Thymus (tissue), 11 donors: ENCODE data around the gene DMAC2L. TPM values are rescaled to one million over a fixed set of nuclear protein-coding genes. Genes with fewer than 3 reads are reported as not detected.
"Not testable (repeated sequence)": the region's sequence is repeated elsewhere in the genome, so short reads cannot be mapped to it uniquely, and the experiment has no call there.

ENCODE experiments used
- DNase-seq, 9 donors: peaks; one replicate each; pipeline ENCODE4 v3.0.0-alpha.2; 2013; ENCODE audit warnings: low spot score in 9 of 9, low read depth in 6 of 9, missing footprints in 1 of 9
- H3K27ac ChIP-seq, 2 donors: one replicate each; pipeline ENCODE4 v1.5.1; 2013; ENCODE audit warnings: control low read depth in 1 of 2, low read depth in 1 of 2, low read length in 1 of 2, mild to moderate bottlenecking in 1 of 2, moderate library complexity in 1 of 2
- H3K27me3 ChIP-seq, 2 donors: one replicate each; pipeline ENCODE4 v1.5.1; 2013; ENCODE audit warnings: low read length in 1 of 2; ENCODE audit not compliant: control insufficient read depth in 2 of 2, insufficient read depth in 1 of 2
- H3K36me3 ChIP-seq, 2 donors: one replicate each; pipeline ENCODE4 v1.5.1; 2013; ENCODE audit warnings: low read length in 1 of 2, mild to moderate bottlenecking in 1 of 2, moderate library complexity in 1 of 2; ENCODE audit not compliant: control insufficient read depth in 2 of 2, insufficient read depth in 2 of 2
- H3K4me1 ChIP-seq, 2 donors: one replicate each; pipeline ENCODE4 v1.5.1; 2013; ENCODE audit warnings: low read length in 2 of 2; ENCODE audit not compliant: control insufficient read depth in 2 of 2, insufficient read depth in 2 of 2
- H3K4me3 ChIP-seq, 2 donors: one replicate each; pipeline ENCODE4 v1.5.1; 2013; ENCODE audit warnings: low read length in 2 of 2, control low read depth in 1 of 2, mild to moderate bottlenecking in 1 of 2
- H3K9me3 ChIP-seq, 2 donors: one replicate each; pipeline ENCODE4 v1.5.1; 2013; ENCODE audit warnings: low read length in 1 of 2, mild to moderate bottlenecking in 1 of 2; ENCODE audit not compliant: control insufficient read depth in 2 of 2, insufficient read depth in 1 of 2
- WGBS: extraction: QIAGEN DNeasy Blood & Tissue Kit; methylation state at CpG from one replicate; pipeline ENCODE4 v1.1.7; 2013; 5-methylcytosine and 5-hydroxymethylcytosine counted together
- polyA plus RNA-seq: library from polyadenylated mRNA; stranded (reverse); fragments of 200-250 nt; gene quantifications from one replicate; pipeline ENCODE4 v1.2.3, GENCODE V29; 2013
- total RNA-seq: library from RNA; stranded (reverse); fragments of 120-200 nt; gene quantifications from one replicate; pipeline ENCODE4 v1.2.4, GENCODE V29; 2013
- donor health status: healthy.

Gene DMAC2L
- total and polyA plus RNA-seq, 2 donors: 5.2 to 22.2 TPM

DNA sequence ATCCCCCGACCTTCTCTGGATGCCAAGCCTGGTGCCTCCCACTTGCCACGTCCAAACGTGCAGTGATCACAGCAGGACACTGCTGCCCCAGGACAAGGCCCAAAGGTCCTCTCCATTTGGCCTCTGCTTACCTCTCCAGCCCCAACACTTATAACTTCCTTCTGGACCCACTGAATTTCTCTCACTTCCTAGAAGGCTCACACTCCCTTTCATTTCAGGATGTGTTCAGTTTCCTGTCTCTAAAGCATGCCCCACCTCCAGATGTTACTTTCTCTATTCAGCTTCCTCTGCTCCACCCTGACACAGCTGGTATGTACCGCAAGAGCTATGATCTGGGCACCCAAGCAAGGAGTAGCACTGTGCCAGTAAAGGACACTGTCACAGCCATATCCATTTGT is 51.6 kb downstream of the DMAC2L start:
- Histone ChIP-seq H3K4me1 (peaks cover 0 to 20% of the 10 kb centered on the region in 2 donors), H3K27me3 (no peaks in the 10 kb centered on the region), H3K27ac (peak overlapping the region; percentile 55 to 78), H3K9me3 (peaks cover 0 to 3% of the 10 kb centered on the region in 2 donors), H3K36me3 (no peaks in the 10 kb centered on the region), H3K4me3 (peak overlapping the region; percentile 37 to 38)
- WGBS: 6% methylated on average over 4 of the region's 4 CpGs
- peak; percentile 36 to 87 (median 65) for DNase-seq

DNA sequence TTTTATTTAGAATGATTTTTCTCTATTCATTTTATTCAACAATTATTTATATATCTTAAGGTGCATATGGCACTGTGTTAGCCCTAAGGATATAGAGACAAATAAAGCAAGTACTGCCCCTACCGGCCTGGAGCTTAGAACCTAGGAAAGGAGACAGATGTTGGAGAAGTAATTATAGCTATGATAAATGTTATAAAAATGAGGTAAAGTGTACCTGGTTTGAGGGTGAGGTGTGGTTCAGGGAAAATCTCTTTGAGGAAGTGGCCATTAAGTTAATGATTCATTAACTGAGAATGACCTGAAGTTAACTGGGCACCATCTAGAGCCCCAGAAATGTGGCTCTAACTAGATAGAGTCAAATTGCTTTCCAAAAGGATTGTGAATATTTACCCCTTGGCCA is 52.7 kb downstream of the DMAC2L start:
- peaks cover 0 to 3% of the 10 kb centered on the region in 2 donors for H3K9me3 ChIP-seq
- H3K27ac ChIP-seq: no peak overlapping the region
- no peak for DNase-seq
- H3K4me1 ChIP-seq: peaks cover 0 to 20% of the 10 kb centered on the region in 2 donors
- 98% methylated on average over 1 of the region's 1 CpG for WGBS
- H3K36me3 ChIP-seq: no peaks in the 10 kb centered on the region
- H3K4me3 ChIP-seq: no peak overlapping the region
- H3K27me3 ChIP-seq: no peaks in the 10 kb centered on the region

DNA sequence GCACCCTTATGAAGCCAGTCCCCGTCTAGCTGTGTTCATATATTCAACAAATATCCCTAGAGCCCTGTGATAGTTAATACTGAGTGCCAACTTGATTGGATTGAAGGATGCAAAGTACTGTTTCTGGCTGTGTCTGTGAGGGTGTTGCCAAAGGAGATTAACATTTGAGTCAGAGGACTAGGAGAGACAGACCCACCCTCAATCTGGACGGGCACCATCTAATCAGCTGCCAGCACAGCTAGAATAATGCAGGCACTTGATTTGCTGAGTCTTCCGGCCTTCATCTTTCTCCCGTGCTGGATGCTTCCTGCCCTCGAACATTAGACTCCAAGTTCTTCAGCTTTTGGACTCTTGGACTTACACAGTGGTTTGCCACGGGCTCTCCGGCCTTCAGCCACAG is 53.4 kb downstream of the DMAC2L start:
- H3K27me3 ChIP-seq, H3K9me3 ChIP-seq, H3K27ac ChIP-seq, H3K4me3 ChIP-seq, H3K36me3 ChIP-seq, DNase-seq: not testable (repeated sequence)
- 99% methylated on average over 7 of the region's 7 CpGs for WGBS
- peaks cover 0 to 20% of the 10 kb centered on the region in 2 donors for H3K4me1 ChIP-seq

DNA sequence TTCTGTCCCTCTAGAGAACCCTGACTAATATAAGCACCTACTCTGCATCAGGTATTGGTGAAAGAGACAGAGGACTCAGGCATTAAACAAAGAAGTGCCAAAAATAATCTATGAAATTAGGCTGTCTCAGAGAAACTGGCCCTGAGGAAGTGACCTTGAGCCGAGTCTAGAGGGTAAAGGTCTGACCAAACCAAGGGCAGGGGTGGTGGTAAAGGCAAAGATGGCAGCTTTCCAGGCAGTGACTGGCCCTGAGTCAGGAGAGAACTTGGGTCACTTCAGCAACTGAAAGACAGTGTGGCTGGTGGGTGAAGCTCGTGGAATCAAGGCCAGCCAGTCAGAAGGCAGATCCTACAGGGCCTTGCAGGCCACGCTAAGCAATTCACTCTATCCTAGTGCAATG is 54.0 kb downstream of the DMAC2L start:
- DNase-seq: no peak
- Histone ChIP-seq H3K9me3 (peaks cover 0 to 3% of the 10 kb centered on the region in 2 donors), H3K4me3 (no peak overlapping the region), H3K4me1 (peaks cover 0 to 20% of the 10 kb centered on the region in 2 donors), H3K36me3 (no peaks in the 10 kb centered on the region), H3K27me3 (no peaks in the 10 kb centered on the region), H3K27ac (no peak overlapping the region)
- 98% methylated on average over 3 of the region's 3 CpGs for WGBS

DNA sequence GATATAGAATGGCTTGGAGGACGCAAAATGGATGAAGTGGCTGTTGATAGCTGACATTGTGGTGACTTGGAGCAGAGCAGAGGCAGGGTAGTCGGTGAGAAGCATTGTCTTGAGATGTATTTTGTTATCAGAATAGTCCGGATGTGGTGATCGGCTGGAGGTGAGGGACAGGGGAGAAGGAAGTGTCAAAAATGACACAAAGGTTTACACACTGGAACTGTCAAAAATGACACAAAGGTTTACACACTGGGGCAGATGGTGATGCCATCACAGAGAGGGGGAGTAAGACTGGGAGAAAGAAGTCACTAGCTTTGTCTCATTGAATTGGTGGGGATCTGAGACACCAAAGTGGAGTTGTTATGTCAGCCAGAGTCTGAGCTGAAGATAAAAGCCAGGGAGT is 54.5 kb downstream of the DMAC2L start:
- Histone ChIP-seq H3K4me3 (no peak overlapping the region), H3K9me3 (peaks cover 0 to 2% of the 10 kb centered on the region in 2 donors), H3K27me3 (no peaks in the 10 kb centered on the region), H3K27ac (no peak overlapping the region), H3K36me3 (no peaks in the 10 kb centered on the region), H3K4me1 (peaks cover 0 to 20% of the 10 kb centered on the region in 2 donors)
- 95% methylated on average over 4 of the region's 4 CpGs for WGBS
- DNase-seq: peak in 1 of 9 donors; percentile 37

DNA sequence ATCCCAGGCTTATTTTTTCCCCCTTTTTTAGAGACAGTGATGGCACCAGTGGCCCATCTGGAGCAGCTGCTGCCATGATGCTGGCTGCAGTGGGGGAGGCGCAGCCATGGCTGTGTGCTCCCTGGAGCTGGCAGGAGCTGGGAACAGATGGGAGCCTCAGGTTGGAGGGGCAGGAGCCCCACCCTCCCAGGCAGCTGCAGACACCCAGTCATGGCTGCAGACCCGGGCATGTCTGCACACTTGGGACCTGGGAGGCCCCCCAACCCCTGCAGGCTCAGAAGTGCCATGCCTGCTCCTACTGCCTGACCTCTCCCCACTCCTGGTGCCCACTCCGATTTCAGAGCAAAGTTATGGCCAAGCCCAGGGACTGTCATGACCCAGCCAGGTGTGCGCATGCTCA is 59.4 kb downstream of the DMAC2L start:
- no peaks in the 10 kb centered on the region for H3K36me3 ChIP-seq
- DNase-seq: no peak
- no peaks in the 10 kb centered on the region for H3K27me3 ChIP-seq
- H3K27ac ChIP-seq: no peak overlapping the region
- H3K4me3 ChIP-seq: no peak overlapping the region
- H3K9me3 ChIP-seq: no peaks in the 10 kb centered on the region
- H3K4me1 ChIP-seq: peaks cover 0 to 7% of the 10 kb centered on the region in 2 donors
- WGBS: 98% methylated on average over 4 of the region's 4 CpGs

DNA sequence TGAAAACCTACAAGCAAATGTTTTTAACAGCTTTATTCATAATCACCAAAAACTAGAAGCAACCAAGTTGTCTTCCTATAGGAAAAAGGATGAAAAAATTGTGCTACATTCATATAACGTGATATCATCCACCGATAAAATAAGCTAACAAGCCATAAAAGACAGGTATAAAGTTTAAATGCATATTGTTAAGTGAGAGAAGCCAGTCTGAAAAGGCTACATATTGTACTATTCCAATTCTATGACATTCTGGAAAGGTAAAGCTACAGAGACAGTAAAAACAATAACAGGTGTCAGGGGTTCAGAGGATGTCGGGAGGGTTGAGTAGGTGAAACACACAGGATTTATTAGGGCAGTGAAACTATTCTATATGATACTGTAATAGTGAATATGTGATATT is 61.8 kb downstream of the DMAC2L start:
- WGBS: 82% methylated on average over 3 of the region's 3 CpGs
- Histone ChIP-seq H3K9me3 (no peaks in the 10 kb centered on the region), H3K4me1 (no peaks in the 10 kb centered on the region), H3K4me3 (no peak overlapping the region), H3K27ac (no peak overlapping the region), H3K36me3 (no peaks in the 10 kb centered on the region), H3K27me3 (no peaks in the 10 kb centered on the region)
- DNase-seq: no peak

DNA sequence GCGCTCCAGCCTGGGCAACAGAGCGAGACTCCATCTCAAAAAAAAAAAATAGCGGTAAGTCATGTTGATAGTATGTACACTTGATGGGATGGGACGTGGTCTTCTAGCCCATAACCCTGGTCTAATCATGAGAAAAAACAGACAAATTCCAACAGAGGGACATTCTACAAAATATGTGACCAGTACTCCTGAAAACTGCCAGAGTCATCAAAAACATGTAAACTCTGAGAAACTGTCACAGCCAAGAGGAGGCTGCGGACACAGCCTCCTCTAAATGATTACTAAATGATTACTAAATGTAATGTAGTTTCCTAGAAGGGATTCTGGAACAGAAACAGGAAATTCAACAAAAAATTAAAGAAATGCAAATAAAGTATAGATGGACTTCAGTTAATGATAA is 63.6 kb downstream of the DMAC2L start:
- no peak overlapping the region for H3K27ac ChIP-seq
- no peak for DNase-seq
- H3K9me3 ChIP-seq: no peaks in the 10 kb centered on the region
- no peaks in the 10 kb centered on the region for H3K27me3 ChIP-seq
- 88% methylated on average over 5 of the region's 5 CpGs for WGBS
- no peaks in the 10 kb centered on the region for H3K36me3 ChIP-seq
- H3K4me1 ChIP-seq: no peaks in the 10 kb centered on the region
- no peak overlapping the region for H3K4me3 ChIP-seq
